H1 (cell line): ENCODE results near the gene MAP3K15. TPM values are rescaled to one million over a fixed set of nuclear protein-coding genes. Genes with fewer than 3 reads are reported as not detected.

ENCODE experiments used
- CTCF ChIA-PET: fragments of 300-600 bp; sonication (Branson Sonifier 250); formaldehyde crosslinking; loops from one replicate; lab custom pipeline; 2021; ENCODE audit not compliant: partially characterized antibody; lab: Charles Lee
- POLR2A ChIA-PET: fragments of 300-600 bp; sonication (Branson Sonifier 250); formaldehyde crosslinking; loops from one replicate; lab custom pipeline; 2021; ENCODE audit warnings: inconsistent platforms; ENCODE audit not compliant: partially characterized antibody; lab: Charles Lee
- DNase-seq, 2 experiments: peaks; one replicate each; pipeline versions ENCODE4 v3.0.0 to v3.0.0-alpha.2; 2010 to 2022; ENCODE audit warnings: low spot score in 2 of 2, low read depth in 1 of 2, mixed read lengths in 1 of 2
- FAIRE-seq: peaks from 2 replicates; lab custom pipeline; 2011; peaks lifted over from hg19 to GRCh38; lab: Jason Lieb, UNC
- H2AFZ ChIP-seq: 2 replicates; pipeline ENCODE4 v1.8.1; 2012; ENCODE audit warnings: low read length, inconsistent platforms
- H2AK5ac ChIP-seq: 2 replicates; pipeline ENCODE4 v1.6.1; 2013; ENCODE audit warnings: low read depth, low read length
- H2BK120ac ChIP-seq: replicated peaks from 2 replicates; pipeline ENCODE3; 2013; ENCODE audit warnings: low read depth, low read length, inconsistent platforms
- H2BK12ac ChIP-seq: 2 replicates; pipeline ENCODE4 v1.6.1; 2013; ENCODE audit warnings: low read depth, low read length
- H2BK15ac ChIP-seq: 2 replicates; pipeline ENCODE4 v1.6.1; 2013; ENCODE audit warnings: low read length
- H2BK20ac ChIP-seq: 2 replicates; pipeline ENCODE4 v1.6.1; 2013; ENCODE audit warnings: low read length
- H2BK5ac ChIP-seq: 2 replicates; pipeline ENCODE4 v1.6.1; 2013; ENCODE audit warnings: low read depth, low read length
- H3K14ac ChIP-seq: 2 replicates; pipeline ENCODE4 v1.6.1; 2013; ENCODE audit warnings: inconsistent platforms; ENCODE audit not compliant: insufficient read length
- H3K18ac ChIP-seq: 2 replicates; pipeline ENCODE4 v1.6.1; 2013; ENCODE audit warnings: low read length; ENCODE audit errors: extremely low read depth
- H3K23ac ChIP-seq: 2 replicates; pipeline ENCODE4 v1.6.1; 2013; ENCODE audit warnings: inconsistent platforms; ENCODE audit not compliant: insufficient read length
- H3K23me2 ChIP-seq: 2 replicates; pipeline ENCODE4 v1.6.1; 2013; ENCODE audit warnings: low read depth, low read length
- H3K27ac ChIP-seq: 2 replicates; pipeline ENCODE4 v1.6.1; 2011; ENCODE audit warnings: low read depth, low read length, inconsistent platforms
- H3K27me3 ChIP-seq, 4 experiments: replicated peaks in 1 of 4; 1 replicate in 1 of 4; 2 replicates in 3 of 4; pipeline versions ENCODE4 v1.6.1 to v1.8.1; 2011 to 2013; ENCODE audit warnings: low read length in 3 of 4, mild to moderate bottlenecking in 3 of 4, inconsistent platforms in 2 of 4, mixed read lengths in 2 of 4, moderate library complexity in 1 of 4; ENCODE audit not compliant: control insufficient read depth in 3 of 4, insufficient read depth in 3 of 4; ENCODE audit errors: extremely low read depth in 1 of 4
- H3K36me3 ChIP-seq, 4 experiments: 2 replicates each; pipeline versions ENCODE4 v1.6.1 to v1.8.1; 2011 to 2013; ENCODE audit warnings: mild to moderate bottlenecking in 4 of 4, low read length in 3 of 4, moderate library complexity in 2 of 4, control low read depth in 1 of 4, inconsistent platforms in 1 of 4; ENCODE audit not compliant: insufficient read depth in 4 of 4, control insufficient read depth in 2 of 4
- H3K4ac ChIP-seq: replicated peaks from 2 replicates; pipeline ENCODE3; 2013; ENCODE audit warnings: low read length, low read depth, mixed read lengths, inconsistent platforms; ENCODE audit not compliant: insufficient read length
- H3K4me1 ChIP-seq, 4 experiments: replicated peaks in 1 of 4; 1 replicate in 1 of 4; 2 replicates in 3 of 4; pipeline versions ENCODE4 v1.6.1 to v1.8.1; 2011 to 2013; ENCODE audit warnings: low read length in 3 of 4, inconsistent platforms in 2 of 4, mixed read lengths in 1 of 4; ENCODE audit not compliant: insufficient read depth in 4 of 4, control insufficient read depth in 3 of 4
- H3K4me2 ChIP-seq, 2 experiments: 2 replicates each; pipeline versions ENCODE4 v1.6.1 to v1.8.1; 2011 to 2013; ENCODE audit warnings: low read depth in 2 of 2, low read length in 2 of 2, control low read depth in 1 of 2, inconsistent platforms in 1 of 2, mild to moderate bottlenecking in 1 of 2; ENCODE audit not compliant: insufficient read depth in 1 of 2
- H3K4me3 ChIP-seq, 4 experiments: fragments of 200-600, 300-600 bp in 1 of 4; sonication (generic), shearing (Covaris generic), sonication (Bioruptor Twin) in 1 of 4; 2 replicates each; pipeline versions ENCODE4 v1.5.1 to v1.8.1; 2011 to 2016; ENCODE audit warnings: low read length in 4 of 4, low read depth in 3 of 4, control low read depth in 2 of 4, inconsistent platforms in 2 of 4, mild to moderate bottlenecking in 2 of 4, mixed read lengths in 1 of 4, moderate library complexity in 1 of 4; ENCODE audit not compliant: insufficient read depth in 2 of 4; ENCODE audit errors: extremely low read depth in 1 of 4
- H3K56ac ChIP-seq: replicated peaks from 2 replicates; pipeline ENCODE3; 2013; ENCODE audit warnings: low read depth, mild to moderate bottlenecking, mixed read lengths, low read length, inconsistent platforms; ENCODE audit not compliant: insufficient read length
- H3K79me1 ChIP-seq: 2 replicates; pipeline ENCODE4 v1.6.1; 2013; ENCODE audit warnings: low read depth, low read length, control low read depth
- H3K79me2 ChIP-seq, 2 experiments: 2 replicates each; pipeline versions ENCODE4 v1.6.1 to v1.8.1; 2012 to 2013; ENCODE audit warnings: low read length in 2 of 2, mild to moderate bottlenecking in 2 of 2, inconsistent platforms in 1 of 2; ENCODE audit not compliant: insufficient read depth in 2 of 2, control insufficient read depth in 1 of 2
- H3K9ac ChIP-seq, 4 experiments: replicated peaks in 1 of 4; 1 replicate in 1 of 4; 2 replicates in 3 of 4; pipeline versions ENCODE4 v1.6.1 to v1.8.1; 2011 to 2013; ENCODE audit warnings: low read depth in 3 of 4, low read length in 3 of 4, control low read depth in 2 of 4, mild to moderate bottlenecking in 2 of 4, moderate library complexity in 2 of 4, inconsistent platforms in 1 of 4; ENCODE audit errors: extremely low read depth in 1 of 4
- H3K9me3 ChIP-seq, 2 experiments: 2 replicates each; pipeline versions ENCODE4 v1.6.1 to v1.8.1; 2012 to 2013; ENCODE audit warnings: mild to moderate bottlenecking in 2 of 2, moderate library complexity in 2 of 2, control low read depth in 1 of 2, inconsistent platforms in 1 of 2, low read depth in 1 of 2, low read length in 1 of 2, mixed read lengths in 1 of 2; ENCODE audit not compliant: insufficient read depth in 2 of 2
- H4K20me1 ChIP-seq, 2 experiments: replicated peaks in 1 of 2; 2 replicates each; pipeline versions ENCODE3 to v1.8.1; 2011 to 2013; ENCODE audit warnings: inconsistent platforms in 2 of 2, low read length in 2 of 2, mild to moderate bottlenecking in 1 of 2; ENCODE audit not compliant: insufficient read depth in 2 of 2, control insufficient read depth in 1 of 2
- H4K5ac ChIP-seq: 2 replicates; pipeline ENCODE4 v1.6.1; 2013; ENCODE audit warnings: low read length, low read depth, mixed read lengths, inconsistent platforms; ENCODE audit not compliant: insufficient read length
- H4K8ac ChIP-seq: 2 replicates; pipeline ENCODE4 v1.8.0; 2013; ENCODE audit warnings: mild to moderate bottlenecking, moderate library complexity, low read length, inconsistent platforms; ENCODE audit not compliant: insufficient read depth; ENCODE audit errors: extremely low read depth
- H4K91ac ChIP-seq: replicated peaks from 2 replicates; pipeline ENCODE3; 2013; ENCODE audit warnings: low read length, mixed read lengths, inconsistent platforms; ENCODE audit not compliant: insufficient read length
- KDM5A ChIP-seq: fragments of 200-600 bp; IDR thresholded peaks from 2 replicates; pipeline ENCODE4 v1.7.1; 2012; ENCODE audit warnings: mild to moderate bottlenecking, low read length, inconsistent platforms, mixed read lengths
- NANOG ChIP-seq: IDR thresholded peaks from 2 replicates; pipeline ENCODE4 v1.6.1; 2011; ENCODE audit warnings: low read length, low read depth, mild to moderate bottlenecking, inconsistent platforms; ENCODE audit not compliant: insufficient read depth, poor library complexity, severe bottlenecking
- POU5F1 ChIP-seq: IDR thresholded peaks from 2 replicates; pipeline ENCODE4 v1.6.1; 2011; ENCODE audit warnings: low read depth, mild to moderate bottlenecking, low read length, moderate library complexity
- RBBP5 ChIP-seq: IDR thresholded peaks from 2 replicates; pipeline ENCODE4 v1.7.1; 2012; ENCODE audit warnings: low read depth, mild to moderate bottlenecking, inconsistent platforms, low read length, moderate library complexity, borderline replicate concordance
- WGBS, 2 experiments: shearing (Covaris generic) in 1 of 2; methylation state at CpG; one replicate each; pipeline versions ENCODE4 v1.1.6 to v1.1.7; 2013 to 2015; ENCODE audit warnings: low lambda C conversion rate in 2 of 2, mixed read lengths in 2 of 2, inconsistent platforms in 1 of 2, low coverage in 1 of 2, missing lambda C conversion rate in 1 of 2; ENCODE audit not compliant: insufficient replicate concordance in 2 of 2, insufficient coverage in 1 of 2, insufficient read length in 1 of 2; ENCODE audit errors: extremely low coverage in 1 of 2, missing lambda C conversion rate in 1 of 2; 5-methylcytosine and 5-hydroxymethylcytosine counted together
- polyA plus RNA-seq, 7 experiments: library from polyadenylated mRNA; depleted of rRNA in 3 of 7; stranded (reverse) in 5 of 7; unstranded in 2 of 7; fragments of >200 nt in 5 of 7; fragments of 200-250 nt in 2 of 7; gene quantifications; 1 replicate in 5 of 7; 2 replicates in 1 of 7; 4 replicates in 1 of 7; pipeline versions ENCODE4 v1.2.1 to v1.2.3, GENCODE V29; 2011 to 2013; ENCODE audit warnings: missing spikeins in 2 of 7, mixed read lengths in 2 of 7
- total RNA-seq: library from RNA; stranded (reverse); fragmentation: NEBNext Ultra II Directional; extraction: Animal tissue kit (Norgen Biotek cat#: 25700); gene quantifications from 2 replicates; pipeline ENCODE4 v1.2.1, GENCODE V29; 2021

Gene MAP3K15
- total and polyA plus RNA-seq, 2 of the 8 experiments (the other 6 are each of a cell fraction or from before 2014, with no cell fraction given): 1.8 to 2.4 TPM

GRCh38 chrX:19377799-19378198 is 137.5 kb downstream of the MAP3K15 start:
- WGBS, 2 experiments: 100% methylated on average over 2 of the region's 12 CpGs; no CpG with 5 or more reads in 1 of the 2 experiments
- FAIRE-seq (no peak), DNase-seq (no peak)
- Histone ChIP-seq H4K8ac (no peak overlapping the region), H4K91ac (no peak overlapping the region), H3K4me3 (no peak overlapping the region), H2BK120ac (no peak overlapping the region), H2AK5ac (no peak overlapping the region), H3K27ac (no peak overlapping the region), H3K36me3 (no peaks in the 10 kb centered on the region), H3K4ac (no peak overlapping the region), H3K4me1 (peaks cover 0 to 4% (median 0%) of the 10 kb centered on the region in 4 experiments; a peak in 1 of 7 replicates), H3K4me2 (no peak overlapping the region), H4K20me1 (no peaks in the 10 kb centered on the region), H2BK15ac (no peak overlapping the region), H3K18ac (no peak overlapping the region), H2BK5ac (no peak overlapping the region), H3K56ac (no peak overlapping the region), H3K23me2 (peaks cover 4% of the 10 kb centered on the region; the same call in 1 of the 2 replicates), H3K9ac (no peak overlapping the region), H3K79me1 (no peaks in the 10 kb centered on the region), H2BK12ac (no peak overlapping the region), H3K79me2 (no peaks in the 10 kb centered on the region), H2BK20ac (no peak overlapping the region), H4K5ac (no peak overlapping the region), H3K23ac (no peak overlapping the region), H3K27me3 (peaks cover 0 to 5% (median 3%) of the 10 kb centered on the region in 4 experiments; a peak in 3 of 7 replicates), H3K9me3 (no peaks in the 10 kb centered on the region), H3K14ac (no peak overlapping the region), H2AFZ (no peak overlapping the region)
- ChIA-PET POLR2A (no interaction called here), CTCF (interaction anchor here (0.6 kb wide), 2 partner anchors 116 to 166 kb away, joined by 3 read pairs; no protein-coding TSS in a partner anchor)
- no peak for TF ChIP-seq POU5F1
- no peak for TF ChIP-seq NANOG
- TF ChIP-seq RBBP5: no peak
- TF ChIP-seq KDM5A: no peak
